ENCODE measurements around the gene TUT4. TPM values are rescaled to one million over a fixed set of nuclear protein-coding genes. Genes with fewer than 3 reads are reported as not detected.

TUT4 gene
- total and polyA plus RNA-seq, 2 donors (not counting 1 experiment from before 2014, with no cell fraction given) = 29.3 to 37.5 TPM

GRCh38 chr1:52487632-52488031 lies 65.3 kb downstream of the TUT4 start:
- Histone ChIP-seq H3K4me1 (ENCODE audit: control insufficient read depth, extremely low read depth, insufficient read depth, low read length) (no peaks in the 10 kb centered on the region), H3K4me3 (replicated peaks in 1 of 4; ENCODE audit: control extremely low read depth in 1 of 4, insufficient read depth in 1 of 4, low read depth in 3 of 4, low read length in 4 of 4) (no peak overlapping the region), H3K27ac (ENCODE audit: insufficient read depth, low read length) (no peak overlapping the region), H3K4me2 (ENCODE audit: extremely low read depth, insufficient read depth, low read length) (no peak overlapping the region), H2AFZ (ENCODE audit: low read length) (no peak overlapping the region), H4K20me1 (ENCODE audit: control insufficient read depth, extremely low read depth, insufficient read depth, low read length) (no peaks in the 10 kb centered on the region), H3K27me3 (ENCODE audit: control insufficient read depth, insufficient read depth, low read length) (no peaks in the 10 kb centered on the region), H3K9me3 (ENCODE audit: control insufficient read depth, insufficient read depth, low read depth, low read length) (no peaks in the 10 kb centered on the region), H3K9ac (ENCODE audit: insufficient read depth, low read length) (no peak overlapping the region), H3K36me3 (ENCODE audit: control insufficient read depth, insufficient read depth, low read length) (no peaks in the 10 kb centered on the region), H3K79me2 (ENCODE audit: control insufficient read depth, insufficient read depth, low read length) (no peaks in the 10 kb centered on the region)
- DNase-seq (ENCODE audit: low read depth in 2 of 2) = no peak
- TF ChIP-seq EZH2 (IDR thresholded peaks at IDR 0.05; ENCODE audit: low read length, missing control alignments) = no peak
- TF ChIP-seq, protein P1, sequence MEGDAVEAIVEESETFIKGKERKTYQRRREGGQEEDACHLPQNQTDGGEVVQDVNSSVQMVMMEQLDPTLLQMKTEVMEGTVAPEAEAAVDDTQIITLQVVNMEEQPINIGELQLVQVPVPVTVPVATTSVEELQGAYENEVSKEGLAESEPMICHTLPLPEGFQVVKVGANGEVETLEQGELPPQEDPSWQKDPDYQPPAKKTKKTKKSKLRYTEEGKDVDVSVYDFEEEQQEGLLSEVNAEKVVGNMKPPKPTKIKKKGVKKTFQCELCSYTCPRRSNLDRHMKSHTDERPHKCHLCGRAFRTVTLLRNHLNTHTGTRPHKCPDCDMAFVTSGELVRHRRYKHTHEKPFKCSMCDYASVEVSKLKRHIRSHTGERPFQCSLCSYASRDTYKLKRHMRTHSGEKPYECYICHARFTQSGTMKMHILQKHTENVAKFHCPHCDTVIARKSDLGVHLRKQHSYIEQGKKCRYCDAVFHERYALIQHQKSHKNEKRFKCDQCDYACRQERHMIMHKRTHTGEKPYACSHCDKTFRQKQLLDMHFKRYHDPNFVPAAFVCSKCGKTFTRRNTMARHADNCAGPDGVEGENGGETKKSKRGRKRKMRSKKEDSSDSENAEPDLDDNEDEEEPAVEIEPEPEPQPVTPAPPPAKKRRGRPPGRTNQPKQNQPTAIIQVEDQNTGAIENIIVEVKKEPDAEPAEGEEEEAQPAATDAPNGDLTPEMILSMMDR (conservative IDR thresholded peaks at IDR 0.05 in 1 of 2, IDR thresholded peaks at IDR 0.05 in 1 of 2; ENCODE audit: low read depth in 1 of 2, low read length in 2 of 2) = no peak

DNA sequence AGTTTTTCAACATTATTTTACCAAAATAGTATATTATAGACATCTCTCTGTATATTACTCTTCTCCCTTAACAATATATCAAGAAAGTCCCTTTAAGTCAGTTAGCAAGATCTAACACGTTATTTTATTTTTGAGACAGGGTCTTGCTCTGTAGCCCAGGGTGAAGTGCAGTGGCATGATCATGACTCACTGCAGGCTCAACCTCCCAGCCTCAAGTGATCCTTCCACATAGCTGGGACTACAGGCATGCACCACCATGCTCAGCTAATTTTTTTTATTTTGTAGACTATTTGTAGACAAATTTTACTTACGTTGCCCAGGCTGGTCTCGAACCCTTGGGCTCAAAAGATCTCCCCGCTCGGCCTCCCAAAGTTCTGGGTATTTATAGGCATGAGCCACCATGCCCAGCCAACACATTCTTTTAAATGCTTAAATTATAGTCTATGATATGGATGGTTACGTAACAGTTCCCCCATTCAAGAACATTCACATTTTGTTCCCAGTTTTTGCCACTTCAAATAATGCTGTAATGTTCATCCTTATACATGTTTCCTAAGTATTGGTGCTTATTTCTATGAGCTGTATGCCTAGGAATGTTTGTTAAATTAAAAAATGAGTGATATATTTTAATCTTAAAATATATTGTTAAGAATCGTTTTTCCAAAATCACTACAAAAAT lies 70.4 kb downstream of the TUT4 start:
- Histone ChIP-seq H4K20me1 (ENCODE audit: control insufficient read depth, extremely low read depth, insufficient read depth, low read length) (no peaks in the 10 kb centered on the region), H2AFZ (ENCODE audit: low read length) (no peak overlapping the region), H3K27me3 (ENCODE audit: control insufficient read depth, insufficient read depth, low read length) (no peaks in the 10 kb centered on the region), H3K4me3 (replicated peaks in 1 of 4; ENCODE audit: control extremely low read depth in 1 of 4, insufficient read depth in 1 of 4, low read depth in 3 of 4, low read length in 4 of 4) (no peak overlapping the region), H3K9me3 (ENCODE audit: control insufficient read depth, insufficient read depth, low read depth, low read length) (no peaks in the 10 kb centered on the region), H3K4me2 (ENCODE audit: extremely low read depth, insufficient read depth, low read length) (no peak overlapping the region), H3K36me3 (ENCODE audit: control insufficient read depth, insufficient read depth, low read length) (no peaks in the 10 kb centered on the region), H3K27ac (ENCODE audit: insufficient read depth, low read length) (no peak overlapping the region), H3K9ac (ENCODE audit: insufficient read depth, low read length) (no peak overlapping the region), H3K4me1 (ENCODE audit: control insufficient read depth, extremely low read depth, insufficient read depth, low read length) (no peaks in the 10 kb centered on the region), H3K79me2 (ENCODE audit: control insufficient read depth, insufficient read depth, low read length) (no peaks in the 10 kb centered on the region)
- peak in 1 of 2 donors; percentile 3 for DNase-seq (ENCODE audit: low read depth in 2 of 2)
- TF ChIP-seq EZH2 (IDR thresholded peaks at IDR 0.05; ENCODE audit: low read length, missing control alignments) = no peak
- TF ChIP-seq, protein P1 (conservative IDR thresholded peaks at IDR 0.05 in 1 of 2, IDR thresholded peaks at IDR 0.05 in 1 of 2; ENCODE audit: low read depth in 1 of 2, low read length in 2 of 2) = no peak

DNA sequence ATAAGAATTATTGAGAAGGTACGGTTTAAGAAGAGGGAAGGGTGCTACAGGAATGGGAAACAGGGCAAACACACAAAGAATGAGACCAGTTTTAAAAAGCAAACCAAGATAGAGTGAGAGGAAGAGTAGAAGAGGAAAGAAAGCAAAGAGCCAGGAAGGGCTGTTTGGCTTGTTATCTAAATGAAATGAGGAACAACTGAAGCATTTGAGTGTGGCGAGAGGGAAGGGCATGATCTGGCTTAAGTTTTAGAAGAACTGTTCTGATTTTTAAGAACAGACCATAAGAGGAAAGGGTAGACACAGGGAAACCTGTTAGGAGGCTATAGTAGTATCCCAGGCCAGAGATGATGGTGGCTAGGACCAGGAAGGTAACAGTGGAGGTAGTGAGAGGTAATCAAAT lies 73.8 kb downstream of the TUT4 start:
- Histone ChIP-seq H3K9me3 (ENCODE audit: control insufficient read depth, insufficient read depth, low read depth, low read length) (no peaks in the 10 kb centered on the region), H3K9ac (ENCODE audit: insufficient read depth, low read length) (no peak overlapping the region), H3K27ac (ENCODE audit: insufficient read depth, low read length) (no peak overlapping the region), H3K27me3 (ENCODE audit: control insufficient read depth, insufficient read depth, low read length) (no peaks in the 10 kb centered on the region), H4K20me1 (ENCODE audit: control insufficient read depth, extremely low read depth, insufficient read depth, low read length) (no peaks in the 10 kb centered on the region), H2AFZ (ENCODE audit: low read length) (no peak overlapping the region), H3K36me3 (ENCODE audit: control insufficient read depth, insufficient read depth, low read length) (peaks cover 2% of the 10 kb centered on the region), H3K79me2 (ENCODE audit: control insufficient read depth, insufficient read depth, low read length) (no peaks in the 10 kb centered on the region), H3K4me3 (replicated peaks in 1 of 4; ENCODE audit: control extremely low read depth in 1 of 4, insufficient read depth in 1 of 4, low read depth in 3 of 4, low read length in 4 of 4) (no peak overlapping the region), H3K4me2 (ENCODE audit: extremely low read depth, insufficient read depth, low read length) (no peak overlapping the region), H3K4me1 (ENCODE audit: control insufficient read depth, extremely low read depth, insufficient read depth, low read length) (no peaks in the 10 kb centered on the region)
- TF ChIP-seq, protein P1 (conservative IDR thresholded peaks at IDR 0.05 in 1 of 2, IDR thresholded peaks at IDR 0.05 in 1 of 2; ENCODE audit: low read depth in 1 of 2, low read length in 2 of 2) = no peak
- DNase-seq (ENCODE audit: low read depth in 2 of 2) = no peak
